ENCODE measurements around the gene TCOF1.

Gene TCOF1

DNA sequence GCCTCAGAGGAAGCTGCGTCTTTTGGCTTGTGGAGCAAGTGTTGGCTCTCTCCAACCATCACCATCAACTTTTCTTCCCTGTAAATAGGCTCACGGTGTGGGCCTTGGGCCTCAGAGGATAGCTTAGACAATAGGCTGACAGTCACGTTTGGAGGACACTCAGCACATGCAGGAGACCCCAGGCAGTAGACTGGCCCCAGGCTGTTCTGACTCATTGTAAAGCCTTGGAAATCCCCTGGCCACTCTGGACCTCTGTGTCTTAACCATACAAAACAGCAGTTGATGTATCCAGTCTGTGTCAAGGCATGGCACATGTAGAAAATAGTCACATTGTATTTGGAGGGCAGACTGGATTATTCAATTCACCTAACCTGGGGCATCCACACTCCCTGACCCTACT lies 36.6 kb downstream of the TCOF1 start:
- no peak for DNase-seq

DNA sequence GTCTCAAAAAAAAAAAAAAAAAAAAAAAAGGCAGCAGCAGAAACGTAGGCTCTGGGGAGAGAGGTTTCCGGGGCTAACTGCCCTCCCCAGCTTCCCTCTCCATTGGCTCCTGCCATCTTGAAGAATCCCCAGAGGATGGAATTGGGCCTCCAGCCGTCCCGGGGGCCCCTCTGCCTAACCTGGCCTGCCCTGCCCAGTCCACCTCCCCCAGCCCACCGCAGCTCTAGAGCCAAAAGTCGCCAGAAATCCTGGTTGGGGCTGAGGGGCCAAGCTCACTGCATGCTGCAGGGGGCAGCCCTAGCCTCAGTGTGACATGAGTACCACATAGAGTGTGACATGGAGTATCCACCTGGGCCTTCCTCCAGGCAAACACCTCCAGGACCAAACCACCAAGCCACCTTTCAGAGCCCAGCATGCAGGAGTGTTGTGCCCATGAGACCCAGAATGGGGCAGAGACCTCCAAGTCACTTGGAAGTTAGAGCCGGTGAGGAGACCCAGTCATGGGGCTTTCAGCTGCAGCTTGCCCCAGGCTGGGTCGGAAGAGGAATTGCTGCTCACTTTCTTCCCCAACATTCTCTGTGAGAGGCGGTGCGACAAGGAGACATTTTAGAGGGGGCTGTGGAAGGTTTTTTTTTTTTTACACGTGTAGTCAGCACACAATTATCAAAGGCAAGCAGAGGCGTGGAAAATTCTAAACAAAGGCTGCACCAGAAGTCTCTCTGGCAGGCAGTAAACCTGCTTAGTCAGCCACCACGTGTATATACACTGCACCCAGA lies 37.6 kb downstream of the TCOF1 start:
- DNase-seq: no peak

DNA sequence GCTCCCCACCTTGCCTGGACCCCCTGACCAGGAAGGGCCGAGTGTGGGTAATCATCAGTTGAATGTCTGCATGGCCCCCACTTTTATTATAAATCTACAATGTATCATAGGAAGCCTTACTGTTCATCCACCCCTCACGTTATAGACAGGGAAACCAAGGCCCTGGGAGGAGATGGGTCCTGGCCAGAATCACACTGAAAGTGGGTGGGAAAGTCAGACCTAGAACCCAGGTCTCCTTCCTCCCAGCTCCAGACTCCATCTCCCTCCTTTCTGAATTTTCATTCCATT lies 38.1 kb downstream of the TCOF1 start:
- DNase-seq: no peak

DNA sequence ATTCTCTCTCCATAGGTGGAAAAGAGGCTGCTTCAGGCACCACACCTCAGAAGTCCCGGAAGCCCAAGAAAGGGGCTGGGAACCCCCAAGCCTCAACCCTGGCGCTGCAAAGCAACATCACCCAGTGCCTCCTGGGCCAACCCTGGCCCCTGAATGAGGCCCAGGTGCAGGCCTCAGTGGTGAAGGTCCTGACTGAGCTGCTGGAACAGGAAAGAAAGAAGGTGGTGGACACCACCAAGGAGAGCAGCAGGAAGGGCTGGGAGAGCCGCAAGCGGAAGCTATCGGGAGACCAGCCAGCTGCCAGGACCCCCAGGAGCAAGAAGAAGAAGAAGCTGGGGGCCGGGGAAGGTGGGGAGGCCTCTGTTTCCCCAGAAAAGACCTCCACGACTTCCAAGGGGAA lies 38.8 kb downstream of the TCOF1 start:
- no peak for DNase-seq

DNA sequence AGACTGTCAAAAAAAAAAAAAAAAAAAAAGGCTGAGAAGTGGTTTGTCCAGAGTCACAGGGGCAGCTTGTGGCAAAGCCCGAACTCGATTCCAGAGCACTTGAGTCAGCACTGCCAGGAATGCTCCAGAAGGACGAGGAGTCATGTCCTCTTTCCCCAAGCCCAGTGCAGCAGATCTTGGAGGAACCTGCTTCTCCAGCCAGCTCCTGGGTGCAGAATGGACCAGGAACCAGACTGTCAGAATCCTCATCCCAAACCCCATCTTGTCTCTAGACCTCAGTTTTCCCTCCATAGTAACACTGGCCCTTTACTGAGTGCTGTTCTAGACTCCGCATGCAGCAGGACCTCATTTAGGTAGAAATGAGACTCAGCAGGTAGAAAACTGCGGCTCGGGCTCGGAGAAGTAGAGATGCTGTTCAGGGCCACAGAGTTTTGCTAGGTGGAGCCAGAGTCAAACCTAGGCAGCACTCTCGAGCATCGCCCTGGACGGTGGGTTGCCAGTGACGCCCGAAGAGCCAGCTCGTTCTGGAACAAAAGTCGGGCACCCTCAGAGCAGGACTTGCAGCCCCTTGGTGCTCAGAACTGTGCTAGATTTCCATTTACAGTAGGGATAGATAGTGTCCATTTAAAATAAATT lies 39.8 kb downstream of the TCOF1 start:
- DNase-seq: no peak

DNA sequence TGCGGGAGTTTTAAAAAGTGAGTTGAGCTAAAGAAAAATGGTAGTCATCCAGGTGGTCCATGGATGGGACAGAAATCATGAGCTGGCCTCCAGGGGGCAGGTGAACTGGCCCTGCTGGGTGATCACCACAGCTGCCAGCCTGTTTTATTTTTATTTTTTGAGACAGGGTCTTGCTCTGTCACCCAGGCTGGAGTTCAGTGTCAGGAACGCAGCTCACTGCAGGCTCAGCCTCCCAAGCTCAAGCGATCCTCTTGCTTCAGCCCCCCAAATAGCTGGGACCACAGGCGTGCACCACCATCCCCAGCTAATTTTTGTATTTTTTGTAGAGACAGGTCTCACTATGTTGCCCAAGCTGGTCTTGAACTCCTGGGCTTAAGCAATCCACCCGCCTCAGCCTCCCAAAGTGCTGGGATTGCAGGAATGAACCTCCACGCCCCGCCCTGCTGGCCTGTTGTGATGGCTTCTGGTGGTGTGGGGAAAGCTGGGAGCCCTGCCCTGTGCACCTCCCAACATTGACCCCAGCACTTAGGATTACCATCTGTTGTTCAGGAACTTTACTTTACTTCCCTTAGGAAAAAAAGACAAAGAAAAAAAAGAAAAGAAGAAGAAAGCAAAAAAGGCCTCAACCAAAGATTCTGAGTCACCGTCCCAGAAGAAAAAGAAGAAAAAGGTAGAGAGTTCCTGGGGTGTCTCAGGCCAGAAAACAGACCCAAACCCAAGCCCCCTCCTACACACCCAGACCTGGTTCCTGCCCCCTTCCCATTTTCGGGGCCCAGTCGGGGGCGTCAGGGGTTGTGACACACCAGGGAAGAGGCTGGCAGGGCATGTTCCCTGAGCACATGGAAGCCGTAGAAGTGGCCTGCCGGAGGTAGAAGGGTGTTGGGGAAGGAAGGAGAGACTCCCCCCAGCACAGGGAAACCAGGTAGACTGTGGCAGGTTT lies 40.6 kb downstream of the TCOF1 start:
- DNase-seq: no peak

DNA sequence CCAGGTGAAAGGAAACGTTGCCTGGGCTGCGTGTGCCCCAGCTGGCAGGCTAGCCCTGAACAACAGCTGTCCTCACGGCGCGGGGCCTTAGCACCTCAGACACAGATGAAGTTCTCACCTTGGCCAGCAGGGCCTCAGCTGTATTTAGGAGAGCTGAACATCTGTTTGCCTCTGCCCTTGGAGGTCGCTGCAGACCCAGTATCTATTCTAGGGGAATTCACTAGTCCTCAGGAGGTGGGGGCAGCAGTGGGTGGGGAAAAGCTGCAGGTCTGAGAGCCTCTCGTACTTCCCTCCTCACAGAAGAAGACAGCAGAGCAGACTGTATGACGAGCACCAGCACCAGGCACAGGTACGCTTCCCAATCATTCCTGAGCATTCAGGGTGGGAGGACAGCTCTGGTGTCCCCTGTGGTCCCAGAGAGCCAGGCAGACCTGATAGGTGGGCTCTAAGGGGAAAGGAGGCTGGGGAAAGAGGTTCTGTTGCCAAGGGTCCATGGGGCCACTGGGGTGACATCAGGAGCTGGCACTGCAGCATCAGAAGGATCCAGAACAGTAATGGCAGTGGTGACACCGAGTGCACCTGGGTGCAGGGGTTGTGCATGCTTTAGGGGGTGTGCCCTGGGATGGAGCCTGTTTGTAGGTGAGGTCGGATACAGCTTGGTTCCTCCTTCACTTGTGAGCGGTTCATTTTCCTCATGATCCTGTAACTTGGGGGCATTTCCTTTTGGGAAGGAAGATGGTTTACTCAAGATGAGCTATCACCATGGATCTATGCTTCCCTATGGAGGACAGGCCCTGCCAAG lies 41.4 kb downstream of the TCOF1 start:
- no peak for DNase-seq

DNA sequence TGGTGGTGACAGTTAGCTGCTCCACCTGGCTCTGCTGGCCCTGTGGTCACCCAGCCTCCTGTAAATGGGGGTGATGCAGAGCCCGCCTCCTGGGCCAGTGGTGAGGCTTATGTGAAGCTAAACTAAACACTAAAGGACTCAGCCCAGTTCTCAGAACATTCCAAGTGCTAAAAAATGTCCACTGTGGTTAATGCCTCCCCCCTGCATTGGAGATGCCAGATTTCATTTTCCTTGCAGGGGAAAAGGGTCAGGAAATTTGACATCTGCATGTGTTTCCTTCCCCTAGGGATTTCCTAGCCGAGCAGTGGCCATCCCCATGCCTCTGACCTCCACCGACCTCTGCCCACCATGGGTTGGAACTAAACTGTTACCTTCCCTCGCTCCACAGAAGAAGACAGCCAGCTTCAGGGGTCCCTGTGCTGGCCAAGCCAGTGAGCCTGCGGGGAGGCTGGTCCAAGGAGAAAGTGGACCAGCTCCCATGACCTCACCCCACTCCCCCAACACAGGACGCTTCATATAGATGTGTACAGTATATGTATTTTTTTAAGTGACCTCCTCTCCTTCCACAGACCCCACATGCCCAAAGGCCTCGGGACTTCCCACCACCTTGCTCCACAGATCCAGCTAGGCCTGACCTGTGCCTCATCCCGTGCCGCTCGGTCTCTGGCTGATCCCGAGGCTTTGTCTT lies 42.2 kb downstream of the TCOF1 start:
- no peak for DNase-seq

DNA sequence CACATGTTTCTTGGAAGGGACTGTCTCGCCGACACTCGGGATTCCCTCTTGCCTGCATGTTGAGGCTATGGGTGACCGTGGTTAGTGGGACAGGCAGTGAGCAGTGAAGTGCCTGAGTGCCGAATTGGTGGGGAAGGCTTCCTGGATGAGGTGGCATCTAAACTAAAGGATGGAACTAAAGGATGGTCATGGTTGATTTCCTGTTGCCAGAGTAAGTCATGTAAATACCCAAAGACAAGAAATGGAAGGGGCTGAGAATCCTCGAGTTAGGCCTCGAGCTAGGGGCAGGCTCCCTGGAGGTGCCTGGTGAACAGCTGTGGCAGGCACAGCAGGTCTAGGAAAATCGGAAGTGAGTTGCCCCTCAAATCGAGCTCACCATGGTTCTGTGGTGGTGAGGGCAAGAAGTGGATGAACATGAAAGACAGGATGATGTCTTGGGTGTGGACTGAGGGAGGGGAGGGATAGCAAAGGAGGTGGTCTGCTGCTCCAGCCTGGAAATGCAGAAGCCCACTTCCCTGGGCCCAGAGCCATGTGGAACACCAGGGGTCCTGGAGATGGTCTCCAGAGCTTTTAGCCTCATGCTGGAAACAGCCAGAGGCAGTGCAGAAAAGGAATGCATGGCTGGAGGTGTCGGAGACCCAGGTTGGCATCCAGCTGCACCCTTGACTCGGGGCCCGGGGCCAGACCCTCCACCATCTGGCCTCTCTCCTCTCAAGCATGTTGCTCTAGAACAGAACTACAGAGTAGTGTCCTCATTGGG lies 43.0 kb downstream of the TCOF1 start:
- no peak for DNase-seq

DNA sequence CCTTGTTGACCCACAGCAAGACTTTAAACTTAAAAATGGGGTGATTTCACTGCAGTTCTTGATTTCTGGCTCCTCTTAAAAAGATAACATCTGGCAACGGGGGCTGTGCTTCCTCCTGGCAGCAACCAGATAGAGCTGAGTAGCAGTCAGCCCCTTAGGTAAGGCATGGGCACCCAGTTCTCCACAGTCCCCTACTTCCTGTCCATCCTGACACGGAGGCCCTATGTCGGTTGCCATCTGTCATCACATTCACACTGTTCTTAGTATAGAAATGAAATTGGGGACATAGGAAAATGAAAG lies 43.5 kb downstream of the TCOF1 start:
- no peak for DNase-seq

DNA sequence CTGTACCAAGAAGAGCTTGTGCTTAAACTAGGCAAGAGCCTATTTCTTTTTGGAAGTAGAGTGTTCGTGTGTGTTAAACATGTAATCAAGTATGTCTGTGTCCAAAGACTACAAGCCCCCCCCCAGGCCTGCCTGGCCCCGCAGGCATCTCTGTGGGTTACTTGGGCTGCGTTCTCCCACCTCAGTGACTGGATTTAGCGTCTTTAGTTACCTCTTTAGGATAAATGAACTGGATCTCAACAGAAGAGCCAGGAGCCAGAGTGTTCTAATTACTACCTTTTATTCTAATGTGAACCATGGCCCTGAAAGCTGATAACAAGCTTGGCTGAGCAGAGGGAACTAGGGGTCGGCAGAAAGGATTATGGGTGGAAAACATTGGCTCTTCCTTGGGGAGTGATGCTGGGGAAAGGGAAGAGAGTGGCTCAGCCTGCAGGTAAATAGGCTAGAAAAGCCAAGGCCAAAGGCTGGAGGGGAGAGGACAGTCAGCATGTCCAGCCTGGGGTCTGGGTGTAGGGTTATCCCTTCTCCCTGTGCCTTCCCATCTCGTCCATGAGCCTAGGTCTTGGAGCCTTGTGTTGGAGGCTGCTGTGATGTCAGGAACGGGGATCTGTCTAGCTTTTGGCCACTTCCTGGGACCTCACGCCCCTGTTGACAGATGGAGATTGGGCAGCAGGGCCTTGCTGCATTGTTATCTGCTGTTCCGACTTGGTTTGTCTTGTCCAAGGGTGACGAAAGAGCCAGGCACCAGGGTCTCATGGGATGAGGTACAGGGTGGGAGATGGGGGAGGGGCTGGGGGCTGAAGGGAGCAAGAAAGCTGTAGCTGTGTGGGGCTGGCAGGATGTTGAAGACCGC lies 44.1 kb downstream of the TCOF1 start:
- no peak for DNase-seq

DNA sequence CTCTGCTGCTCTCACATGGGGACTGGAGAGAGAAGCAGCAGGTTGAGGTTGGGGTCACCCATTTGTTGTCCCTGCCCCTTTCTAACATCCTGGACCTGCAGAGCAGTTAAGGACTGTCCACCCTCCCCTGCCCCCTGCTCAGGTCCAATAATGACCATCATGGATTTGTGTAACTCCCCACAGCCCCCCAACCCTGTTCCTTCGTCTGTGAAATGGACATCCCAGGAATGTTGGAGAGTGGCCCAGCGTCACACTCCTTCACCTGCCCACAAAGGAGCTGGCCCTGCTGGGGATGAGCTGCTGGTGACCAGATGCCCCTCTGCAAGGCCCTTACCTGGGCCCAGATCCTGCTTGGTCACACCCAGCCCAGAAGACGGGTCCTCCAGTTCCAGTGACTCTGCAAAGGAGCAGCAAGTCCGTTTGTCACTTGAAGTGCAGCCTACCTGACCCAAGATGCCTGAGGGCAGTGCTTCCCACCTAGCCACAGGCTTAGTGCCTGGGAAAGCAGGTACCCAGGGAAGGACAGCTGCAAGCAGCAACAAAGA lies 44.8 kb downstream of the TCOF1 start:
- no peak for DNase-seq

DNA sequence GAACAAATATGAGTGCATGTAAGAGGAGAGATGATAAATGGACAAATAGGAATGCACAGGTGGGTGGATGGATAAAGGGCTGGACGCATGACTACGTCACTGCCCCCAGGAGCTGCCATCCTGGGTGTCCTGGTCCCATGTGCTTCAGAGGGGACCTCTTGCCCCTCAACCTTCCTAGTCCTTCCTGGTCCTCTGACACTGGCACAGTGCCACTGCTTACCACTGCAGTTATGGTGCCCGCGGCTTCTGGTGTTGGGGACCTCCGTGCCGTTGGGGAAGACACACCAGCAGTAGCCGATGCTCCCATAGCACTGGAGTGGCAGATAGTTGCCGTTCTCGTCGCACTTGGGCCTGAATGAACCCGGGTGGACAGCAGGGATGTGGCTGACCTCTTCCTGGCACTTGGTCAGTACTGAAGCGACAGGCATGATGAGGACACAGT lies 45.4 kb downstream of the TCOF1 start:
- no peak for DNase-seq

DNA sequence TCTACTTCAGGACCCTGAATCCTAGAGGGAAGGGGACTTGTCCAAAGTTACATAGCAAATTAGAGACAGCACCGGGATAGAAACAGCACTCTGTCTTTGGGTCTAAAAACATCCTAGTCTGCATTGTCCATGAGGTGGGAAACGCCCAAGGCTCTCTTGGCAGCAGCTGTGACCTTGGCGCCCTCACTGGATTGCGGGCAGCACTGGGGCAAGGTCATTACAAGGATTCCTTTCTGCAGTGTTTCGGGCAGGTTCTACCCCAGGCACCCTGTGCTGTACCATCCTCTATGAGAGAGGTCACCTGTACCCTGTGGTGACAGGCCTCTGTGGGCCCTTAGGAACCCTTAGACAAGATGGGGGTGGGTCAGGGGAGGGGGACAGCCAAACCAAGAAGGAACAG lies 46.6 kb downstream of the TCOF1 start:
- no peak for DNase-seq

DNA sequence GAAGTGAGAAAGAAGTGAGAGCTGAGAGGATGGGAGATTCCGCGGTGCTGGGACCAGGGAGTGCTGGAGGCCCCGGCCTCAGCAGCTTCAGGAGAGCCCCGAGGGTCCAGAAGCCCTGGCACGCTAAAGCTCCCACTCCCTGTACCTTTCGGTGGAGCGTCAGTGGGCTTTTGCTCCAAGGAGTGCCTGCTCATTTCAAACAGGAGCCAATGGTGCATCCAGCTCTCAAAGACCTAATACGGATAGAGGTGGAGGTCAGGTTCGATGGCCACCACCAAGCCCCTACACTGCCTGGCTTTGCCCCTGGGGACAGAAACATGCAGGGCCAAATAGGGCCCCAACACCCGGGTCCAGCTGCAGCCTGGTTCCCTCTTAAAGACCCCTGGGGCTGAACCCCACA lies 47.0 kb downstream of the TCOF1 start:
- DNase-seq: no peak

DNA sequence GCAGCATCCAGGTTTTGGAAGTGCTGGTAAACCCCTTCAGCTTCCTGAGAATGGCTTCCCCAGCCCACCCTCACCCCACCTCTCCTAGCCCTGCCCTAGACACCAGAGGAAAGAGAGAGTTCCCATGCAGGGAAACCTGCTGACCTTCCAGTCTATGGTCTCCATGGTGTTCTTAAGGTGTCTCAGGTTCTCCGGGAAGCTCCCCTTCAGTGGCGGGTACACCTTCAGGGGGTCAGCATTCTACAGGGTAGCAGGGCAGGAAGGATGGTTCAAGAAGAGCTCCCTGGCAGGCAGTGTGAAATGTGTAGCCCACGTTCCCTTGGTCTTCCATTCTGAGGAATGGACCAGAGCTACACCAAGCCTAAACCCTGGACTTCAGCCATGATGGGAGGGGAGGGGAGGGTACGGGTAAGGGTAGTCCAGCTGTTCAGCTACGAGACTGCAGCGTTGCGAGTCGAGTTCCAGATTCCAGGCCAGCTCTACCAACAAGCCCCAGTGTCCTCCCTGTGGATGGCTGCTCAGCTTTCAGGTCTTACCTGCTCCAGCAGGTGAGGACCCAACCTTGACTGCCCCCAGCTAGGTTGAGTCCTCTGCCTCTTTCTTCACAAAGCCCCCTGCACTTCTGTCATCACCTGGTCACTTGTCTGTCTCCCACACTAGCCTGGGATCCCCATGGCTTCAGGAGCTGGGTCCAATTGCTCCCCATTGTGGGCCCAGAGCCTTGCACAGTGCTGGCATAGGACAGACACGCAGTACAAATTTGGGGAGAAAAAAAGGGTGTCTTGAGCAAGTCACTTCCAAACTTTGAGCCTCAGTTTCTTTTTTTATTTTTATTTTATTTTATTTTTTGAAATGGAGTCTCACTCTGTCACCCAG lies 47.7 kb downstream of the TCOF1 start:
- no peak for DNase-seq

DNA sequence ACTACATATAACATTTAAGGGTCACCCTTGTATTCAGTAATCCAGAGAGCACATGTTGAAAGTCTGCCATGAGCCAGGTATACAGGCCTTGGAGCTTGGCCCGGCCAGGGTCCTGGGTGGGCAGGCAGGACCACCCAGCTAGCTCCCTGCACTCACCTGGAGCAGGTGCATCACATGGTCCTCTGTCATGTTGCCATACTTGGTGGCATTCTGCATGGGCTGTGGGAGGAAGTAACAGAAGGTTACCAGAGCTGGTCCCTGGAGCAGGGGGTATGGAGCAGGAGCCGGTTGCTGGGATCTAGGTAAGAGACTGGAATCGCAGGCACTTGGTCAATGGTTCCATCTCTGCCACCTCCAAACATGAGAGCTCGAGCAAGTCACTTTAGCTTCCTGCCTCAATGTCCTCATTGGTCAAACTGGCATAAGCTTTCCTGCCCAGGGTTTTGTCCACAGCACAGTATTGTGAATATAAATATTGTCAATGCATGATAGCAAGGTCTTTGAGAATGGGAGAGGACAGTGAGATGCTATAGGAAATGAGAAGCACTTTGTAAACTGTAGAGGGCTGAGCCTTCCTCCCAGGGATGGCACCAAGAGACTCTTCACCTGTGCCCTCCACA lies 48.7 kb downstream of the TCOF1 start:
- DNase-seq: no peak

DNA sequence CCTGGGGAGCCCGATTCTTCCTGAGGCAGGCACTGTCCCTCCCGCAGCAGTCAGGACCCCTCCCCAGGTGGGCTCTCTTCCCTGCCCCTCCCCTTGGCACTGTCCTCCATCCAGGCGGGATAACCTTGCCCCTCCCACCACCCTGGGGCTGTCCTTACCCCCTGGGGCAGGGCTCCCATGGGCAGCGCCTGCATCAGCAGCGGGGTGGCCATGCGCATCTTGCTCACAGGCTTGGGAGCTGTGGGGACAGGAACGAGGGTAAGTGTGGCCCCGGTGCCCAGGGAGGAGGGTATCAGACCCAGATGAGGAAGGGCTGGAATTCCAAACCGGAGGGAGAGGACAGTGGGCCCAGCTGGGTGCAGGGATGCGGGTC lies 49.2 kb downstream of the TCOF1 start:
- DNase-seq: no peak

Measured in T-helper 9 cell (primary cell).